WTC11 (cell line): Measurements from ENCODE around the gene PFN1. TPM values are rescaled to one million over a fixed set of nuclear protein-coding genes. Genes with fewer than 3 reads are reported as not detected.

Experiments
- ATAC-seq: fragments of 200-7000 bp; cut with Tn5 transposase; 2 replicates; pipeline ENCODE4 v1.10.0; 2021; ENCODE audit warnings: mild to moderate bottlenecking, moderate library complexity
- CTCF ChIA-PET: fragments of 300-600 bp; sonication (Branson Sonifier 250); formaldehyde crosslinking; loops from one replicate; lab custom pipeline; 2021; ENCODE audit warnings: antibody characterized with exemption; lab: Charles Lee
- POLR2A ChIA-PET: fragments of 350-600 bp; sonication (Branson Sonifier 250); formaldehyde crosslinking; loops from one replicate; lab custom pipeline; 2021; ENCODE audit warnings: antibody characterized with exemption; lab: Charles Lee
- DNase-seq: peaks from one replicate; pipeline ENCODE4 v3.0.0; 2021; ENCODE audit warnings: low spot score
- H3K27ac Mint-ChIP-seq: 2 replicates; pipeline ENCODE4 v1.8.0; 2021; ENCODE audit warnings: mixed read lengths
- H3K27me3 Mint-ChIP-seq: 2 replicates; pipeline ENCODE4 v1.8.0; 2021; ENCODE audit warnings: low read depth, mild to moderate bottlenecking, moderate library complexity, mixed read lengths
- H3K36me3 Mint-ChIP-seq: 2 replicates; pipeline ENCODE4 v1.8.0; 2021; ENCODE audit warnings: mixed read lengths
- H3K4me1 Mint-ChIP-seq: 2 replicates; pipeline ENCODE4 v1.8.0; 2022; ENCODE audit warnings: mixed read lengths
- H3K4me3 Mint-ChIP-seq: 2 replicates; pipeline ENCODE4 v1.8.0; 2021; ENCODE audit warnings: mild to moderate bottlenecking, moderate library complexity, mixed read lengths
- H3K9me3 Mint-ChIP-seq: 2 replicates; pipeline ENCODE4 v1.8.0; 2021; ENCODE audit warnings: mixed read lengths
- CREM ChIP-seq: sonication (generic); formaldehyde crosslinking; IDR thresholded peaks from 2 replicates; pipeline ENCODE4 v1.8.1; 2022; ENCODE audit warnings: mild to moderate bottlenecking, missing genetic modification reagents, moderate library complexity
- CTCF ChIP-seq: fragments of 200-600 bp; IDR thresholded peaks from 2 replicates; pipeline ENCODE4 v1.8.0; 2022; ENCODE audit warnings: antibody characterized with exemption
- E2F5 ChIP-seq: sonication (generic); formaldehyde crosslinking; IDR thresholded peaks from 2 replicates; pipeline ENCODE4 v1.8.1; 2022; ENCODE audit warnings: mild to moderate bottlenecking, moderate library complexity, missing genetic modification reagents
- ETV6 ChIP-seq: sonication (generic); formaldehyde crosslinking; IDR thresholded peaks from 2 replicates; pipeline ENCODE4 v1.8.1; 2022; ENCODE audit warnings: mild to moderate bottlenecking, missing genetic modification reagents
- GRHL2 ChIP-seq: fragments of 250-450 bp; sonication (Bioruptor Pico); IDR thresholded peaks from 2 replicates; pipeline ENCODE4 v1.8.0; 2022; ENCODE audit warnings: mild to moderate bottlenecking, moderate library complexity; ENCODE audit not compliant: insufficient replicate concordance, severe bottlenecking
- HMGA2 ChIP-seq: fragments of 250-450 bp; sonication (Bioruptor Pico); IDR thresholded peaks from 2 replicates; pipeline ENCODE4 v1.4.0; 2021; ENCODE audit warnings: mild to moderate bottlenecking, moderate library complexity
- IRF2 ChIP-seq: sonication (generic); formaldehyde crosslinking; IDR thresholded peaks from 2 replicates; pipeline ENCODE4 v1.8.0; 2022; ENCODE audit warnings: low read depth, missing genetic modification reagents, borderline replicate concordance
- NFYB ChIP-seq: sonication (generic); formaldehyde crosslinking; conservative IDR thresholded peaks from 2 replicates; pipeline ENCODE4 v1.8.0; 2022; ENCODE audit warnings: low read depth, missing genetic modification reagents
- NR2C2 ChIP-seq: sonication (generic); formaldehyde crosslinking; IDR thresholded peaks from 2 replicates; pipeline ENCODE4 v1.8.0; 2022; ENCODE audit warnings: mild to moderate bottlenecking, missing genetic modification reagents
- PRRX2 ChIP-seq: fragments of 250-450 bp; sonication (Bioruptor Pico); IDR thresholded peaks from 2 replicates; pipeline ENCODE4 v1.8.0; 2021; ENCODE audit warnings: mild to moderate bottlenecking
- SP1 ChIP-seq: sonication (generic); formaldehyde crosslinking; conservative IDR thresholded peaks from 2 replicates; pipeline ENCODE4 v1.8.1; 2022; ENCODE audit warnings: missing genetic modification reagents
- TEAD1 ChIP-seq: sonication (generic); formaldehyde crosslinking; IDR thresholded peaks from 2 replicates; pipeline ENCODE4 v1.8.0; 2022; ENCODE audit warnings: mild to moderate bottlenecking, missing genetic modification reagents
- TP53 ChIP-seq: sonication (generic); formaldehyde crosslinking; IDR thresholded peaks from 2 replicates; pipeline ENCODE4 v1.8.1; 2023; ENCODE audit warnings: mild to moderate bottlenecking, missing genetic modification reagents
- ZNF219 ChIP-seq: sonication (generic); formaldehyde crosslinking; IDR thresholded peaks from 2 replicates; pipeline ENCODE4 v1.8.0; 2023; ENCODE audit warnings: missing genetic modification reagents, mild to moderate bottlenecking, borderline replicate concordance
- ZNF396 ChIP-seq: fragments of 250-450 bp; sonication (Bioruptor Pico); IDR thresholded peaks from 2 replicates; pipeline ENCODE4 v1.8.0; 2021; ENCODE audit warnings: mild to moderate bottlenecking, moderate library complexity, borderline replicate concordance
- total RNA-seq: library from RNA; stranded (reverse); gene quantifications from 3 replicates; pipeline ENCODE4 v1.2.3, GENCODE V29; 2021
- TF ChIP-seq, protein P1 (sequence below): sonication (generic); formaldehyde crosslinking; IDR thresholded peaks from 2 replicates; pipeline ENCODE4 v1.8.1; 2022; ENCODE audit warnings: low read depth, mild to moderate bottlenecking, moderate library complexity, missing genetic modification reagents, borderline replicate concordance
- TF ChIP-seq, protein P2 (sequence below): sonication (generic); formaldehyde crosslinking; conservative IDR thresholded peaks from 2 replicates; pipeline ENCODE4 v1.8.1; 2022; ENCODE audit warnings: mild to moderate bottlenecking, missing genetic modification reagents
- TF ChIP-seq, protein P3 (sequence below): sonication (generic); formaldehyde crosslinking; IDR thresholded peaks from 2 replicates; pipeline ENCODE4 v1.8.1; 2023; ENCODE audit warnings: mild to moderate bottlenecking, missing genetic modification reagents, borderline replicate concordance
- TF ChIP-seq, protein P4 (sequence below): sonication (generic); formaldehyde crosslinking; IDR thresholded peaks from 2 replicates; pipeline ENCODE4 v1.8.0; 2023; ENCODE audit warnings: mild to moderate bottlenecking, missing genetic modification reagents
- TF ChIP-seq, protein P5 (sequence below): sonication (generic); formaldehyde crosslinking; IDR thresholded peaks from 2 replicates; pipeline ENCODE4 v1.8.1; 2023; ENCODE audit warnings: mild to moderate bottlenecking, moderate library complexity, missing genetic modification reagents

The PFN1 gene
- total RNA-seq, 1 experiment from 2014 or later, result 1,289 TPM

DNA sequence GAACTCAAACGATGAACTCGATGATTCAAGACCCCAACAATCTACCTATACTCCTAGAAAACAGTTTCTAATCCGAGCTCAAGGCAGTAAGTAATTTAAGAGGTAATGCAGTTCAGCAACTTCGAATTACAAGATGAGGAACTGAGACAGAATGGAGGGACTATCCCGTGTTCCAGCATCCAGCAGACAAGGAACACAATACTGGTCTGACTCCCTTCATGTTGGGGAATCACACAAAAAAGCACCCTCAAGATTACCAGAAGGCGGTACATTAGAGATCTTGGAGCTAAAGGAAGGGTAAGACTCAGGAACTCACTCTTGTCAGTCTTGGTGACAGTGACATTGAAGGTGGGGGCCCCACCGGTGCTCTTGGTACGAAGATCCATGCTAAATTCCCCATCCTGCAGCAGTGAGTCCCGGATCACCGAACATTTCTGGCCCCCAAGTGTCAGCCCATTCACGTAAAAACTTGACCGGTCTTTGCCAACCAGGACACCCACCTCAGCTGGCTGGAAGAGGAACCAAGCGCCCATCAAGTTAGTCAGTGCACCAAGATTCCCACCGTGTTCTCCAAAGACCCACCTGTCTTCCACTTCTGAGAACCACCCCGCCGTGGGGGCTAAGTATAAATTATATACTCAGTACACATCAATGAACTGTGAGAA lies 1.9 kb downstream of the PFN1 start:
- CTCF ChIA-PET, result interaction anchor here (0.6 to 2.6 kb wide), 2 partner anchors 37 to 89 kb away, joined by 6 to 15 read pairs; partner anchors contain the start of gene SLC52A1
- H3K4me1 Mint-ChIP-seq, result peaks cover 36% of the 10 kb centered on the region

GRCh38 chr17:4945944-4946280 lies 2.4 kb downstream of the PFN1 start:
- H3K27ac Mint-ChIP-seq, result peak overlapping the region; percentile 97
- H3K4me3 Mint-ChIP-seq, result peak overlapping the region; percentile 91
- ATAC-seq (no peak), DNase-seq (no peak)
- ChIA-PET POLR2A (interaction anchor here (0.6 to 3.5 kb wide), 4 partner anchors 23 to 151 kb away, joined by 3 to 45 read pairs (median 4); partner anchors contain the start of gene SPAG7), CTCF (interaction anchor here (1.5 kb wide), 1 partner anchor 37 kb away, joined by 4 read pairs; no protein-coding TSS in a partner anchor)
- H3K9me3 Mint-ChIP-seq, result no peaks in the 10 kb centered on the region
- H3K4me1 Mint-ChIP-seq, result peaks cover 36% of the 10 kb centered on the region
- H3K36me3 Mint-ChIP-seq, result peaks cover 43% of the 10 kb centered on the region
- H3K27me3 Mint-ChIP-seq, result no peaks in the 10 kb centered on the region
- TF ChIP-seq CREM (CRISPR knock-in tag), result no peak
- TF ChIP-seq, protein P1, sequence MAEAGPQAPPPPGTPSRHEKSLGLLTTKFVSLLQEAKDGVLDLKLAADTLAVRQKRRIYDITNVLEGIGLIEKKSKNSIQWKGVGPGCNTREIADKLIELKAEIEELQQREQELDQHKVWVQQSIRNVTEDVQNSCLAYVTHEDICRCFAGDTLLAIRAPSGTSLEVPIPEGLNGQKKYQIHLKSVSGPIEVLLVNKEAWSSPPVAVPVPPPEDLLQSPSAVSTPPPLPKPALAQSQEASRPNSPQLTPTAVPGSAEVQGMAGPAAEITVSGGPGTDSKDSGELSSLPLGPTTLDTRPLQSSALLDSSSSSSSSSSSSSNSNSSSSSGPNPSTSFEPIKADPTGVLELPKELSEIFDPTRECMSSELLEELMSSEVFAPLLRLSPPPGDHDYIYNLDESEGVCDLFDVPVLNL (CRISPR knock-in tag), result no peak
- TF ChIP-seq ZNF396 (CRISPR knock-in tag), result no peak
- no peak for TF ChIP-seq SP1 (CRISPR knock-in tag)
- no peak for TF ChIP-seq ETV6 (CRISPR knock-in tag)
- TF ChIP-seq CTCF, result no peak
- no peak for TF ChIP-seq IRF2
- no peak for TF ChIP-seq TP53
- TF ChIP-seq TEAD1 (CRISPR knock-in tag), result no peak

More for the DNA sequence above, 1.9 kb downstream of the PFN1 start:
- no peaks in the 10 kb centered on the region for H3K9me3 Mint-ChIP-seq
- TF ChIP-seq HMGA2 (CRISPR knock-in tag) (no peak), NFYB (no peak), NR2C2 (CRISPR knock-in tag) (no peak), TEAD1 (CRISPR knock-in tag) (no peak), GRHL2 (no peak), ZNF219 (CRISPR knock-in tag) (no peak), PRRX2 (no peak), E2F5 (CRISPR knock-in tag) (no peak)
- TF ChIP-seq, protein P2, sequence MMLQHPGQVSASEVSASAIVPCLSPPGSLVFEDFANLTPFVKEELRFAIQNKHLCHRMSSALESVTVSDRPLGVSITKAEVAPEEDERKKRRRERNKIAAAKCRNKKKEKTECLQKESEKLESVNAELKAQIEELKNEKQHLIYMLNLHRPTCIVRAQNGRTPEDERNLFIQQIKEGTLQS (CRISPR knock-in tag), result no peak
- TF ChIP-seq, protein P3, sequence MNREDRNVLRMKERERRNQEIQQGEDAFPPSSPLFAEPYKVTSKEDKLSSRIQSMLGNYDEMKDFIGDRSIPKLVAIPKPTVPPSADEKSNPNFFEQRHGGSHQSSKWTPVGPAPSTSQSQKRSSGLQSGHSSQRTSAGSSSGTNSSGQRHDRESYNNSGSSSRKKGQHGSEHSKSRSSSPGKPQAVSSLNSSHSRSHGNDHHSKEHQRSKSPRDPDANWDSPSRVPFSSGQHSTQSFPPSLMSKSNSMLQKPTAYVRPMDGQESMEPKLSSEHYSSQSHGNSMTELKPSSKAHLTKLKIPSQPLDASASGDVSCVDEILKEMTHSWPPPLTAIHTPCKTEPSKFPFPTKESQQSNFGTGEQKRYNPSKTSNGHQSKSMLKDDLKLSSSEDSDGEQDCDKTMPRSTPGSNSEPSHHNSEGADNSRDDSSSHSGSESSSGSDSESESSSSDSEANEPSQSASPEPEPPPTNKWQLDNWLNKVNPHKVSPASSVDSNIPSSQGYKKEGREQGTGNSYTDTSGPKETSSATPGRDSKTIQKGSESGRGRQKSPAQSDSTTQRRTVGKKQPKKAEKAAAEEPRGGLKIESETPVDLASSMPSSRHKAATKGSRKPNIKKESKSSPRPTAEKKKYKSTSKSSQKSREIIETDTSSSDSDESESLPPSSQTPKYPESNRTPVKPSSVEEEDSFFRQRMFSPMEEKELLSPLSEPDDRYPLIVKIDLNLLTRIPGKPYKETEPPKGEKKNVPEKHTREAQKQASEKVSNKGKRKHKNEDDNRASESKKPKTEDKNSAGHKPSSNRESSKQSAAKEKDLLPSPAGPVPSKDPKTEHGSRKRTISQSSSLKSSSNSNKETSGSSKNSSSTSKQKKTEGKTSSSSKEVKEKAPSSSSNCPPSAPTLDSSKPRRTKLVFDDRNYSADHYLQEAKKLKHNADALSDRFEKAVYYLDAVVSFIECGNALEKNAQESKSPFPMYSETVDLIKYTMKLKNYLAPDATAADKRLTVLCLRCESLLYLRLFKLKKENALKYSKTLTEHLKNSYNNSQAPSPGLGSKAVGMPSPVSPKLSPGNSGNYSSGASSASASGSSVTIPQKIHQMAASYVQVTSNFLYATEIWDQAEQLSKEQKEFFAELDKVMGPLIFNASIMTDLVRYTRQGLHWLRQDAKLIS, result no peak
- TF ChIP-seq, protein P4, sequence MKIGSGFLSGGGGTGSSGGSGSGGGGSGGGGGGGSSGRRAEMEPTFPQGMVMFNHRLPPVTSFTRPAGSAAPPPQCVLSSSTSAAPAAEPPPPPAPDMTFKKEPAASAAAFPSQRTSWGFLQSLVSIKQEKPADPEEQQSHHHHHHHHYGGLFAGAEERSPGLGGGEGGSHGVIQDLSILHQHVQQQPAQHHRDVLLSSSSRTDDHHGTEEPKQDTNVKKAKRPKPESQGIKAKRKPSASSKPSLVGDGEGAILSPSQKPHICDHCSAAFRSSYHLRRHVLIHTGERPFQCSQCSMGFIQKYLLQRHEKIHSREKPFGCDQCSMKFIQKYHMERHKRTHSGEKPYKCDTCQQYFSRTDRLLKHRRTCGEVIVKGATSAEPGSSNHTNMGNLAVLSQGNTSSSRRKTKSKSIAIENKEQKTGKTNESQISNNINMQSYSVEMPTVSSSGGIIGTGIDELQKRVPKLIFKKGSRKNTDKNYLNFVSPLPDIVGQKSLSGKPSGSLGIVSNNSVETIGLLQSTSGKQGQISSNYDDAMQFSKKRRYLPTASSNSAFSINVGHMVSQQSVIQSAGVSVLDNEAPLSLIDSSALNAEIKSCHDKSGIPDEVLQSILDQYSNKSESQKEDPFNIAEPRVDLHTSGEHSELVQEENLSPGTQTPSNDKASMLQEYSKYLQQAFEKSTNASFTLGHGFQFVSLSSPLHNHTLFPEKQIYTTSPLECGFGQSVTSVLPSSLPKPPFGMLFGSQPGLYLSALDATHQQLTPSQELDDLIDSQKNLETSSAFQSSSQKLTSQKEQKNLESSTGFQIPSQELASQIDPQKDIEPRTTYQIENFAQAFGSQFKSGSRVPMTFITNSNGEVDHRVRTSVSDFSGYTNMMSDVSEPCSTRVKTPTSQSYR (CRISPR knock-in tag), result no peak
- TF ChIP-seq, protein P5, sequence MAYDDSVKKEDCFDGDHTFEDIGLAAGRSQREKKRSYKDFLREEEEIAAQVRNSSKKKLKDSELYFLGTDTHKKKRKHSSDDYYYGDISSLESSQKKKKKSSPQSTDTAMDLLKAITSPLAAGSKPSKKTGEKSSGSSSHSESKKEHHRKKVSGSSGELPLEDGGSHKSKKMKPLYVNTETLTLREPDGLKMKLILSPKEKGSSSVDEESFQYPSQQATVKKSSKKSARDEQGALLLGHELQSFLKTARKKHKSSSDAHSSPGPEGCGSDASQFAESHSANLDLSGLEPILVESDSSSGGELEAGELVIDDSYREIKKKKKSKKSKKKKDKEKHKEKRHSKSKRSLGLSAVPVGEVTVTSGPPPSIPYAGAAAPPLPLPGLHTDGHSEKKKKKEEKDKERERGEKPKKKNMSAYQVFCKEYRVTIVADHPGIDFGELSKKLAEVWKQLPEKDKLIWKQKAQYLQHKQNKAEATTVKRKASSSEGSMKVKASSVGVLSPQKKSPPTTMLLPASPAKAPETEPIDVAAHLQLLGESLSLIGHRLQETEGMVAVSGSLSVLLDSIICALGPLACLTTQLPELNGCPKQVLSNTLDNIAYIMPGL (CRISPR knock-in tag), result no peak
- POLR2A ChIA-PET, result interaction anchor here (0.6 to 3.5 kb wide), 4 partner anchors 19 to 152 kb away, joined by 3 to 45 read pairs (median 4); partner anchors contain the start of gene SPAG7
- H3K27me3 Mint-ChIP-seq, result no peaks in the 10 kb centered on the region
- DNase-seq (no peak), ATAC-seq (no peak)
- peak overlapping the region; percentile 97 for H3K27ac Mint-ChIP-seq
- peak overlapping the region; percentile 91 for H3K4me3 Mint-ChIP-seq
- H3K36me3 Mint-ChIP-seq, result peaks cover 43% of the 10 kb centered on the region
